ENCODE results near the gene METAP2.

DNA sequence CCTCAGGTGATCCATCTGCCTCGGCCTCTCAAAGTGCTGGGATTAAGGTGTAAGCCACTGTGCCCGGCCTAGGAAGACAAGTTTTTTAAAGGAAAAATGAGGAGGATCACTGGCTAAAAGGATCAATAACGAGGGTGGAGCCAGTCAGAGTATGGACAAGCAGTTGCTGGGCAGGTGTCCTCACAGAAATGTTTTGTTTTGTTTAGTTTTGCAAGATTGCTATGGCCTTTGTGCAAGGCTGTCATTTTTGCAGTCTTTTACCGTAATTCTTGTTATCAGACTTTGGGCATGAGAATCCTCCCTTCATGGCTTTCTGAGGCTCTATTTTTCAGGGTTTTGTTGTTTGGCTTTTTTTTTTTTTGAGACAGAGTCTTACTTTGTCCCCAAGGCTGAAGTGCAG, 11.9 kb upstream of the METAP2 start:
- TF ChIP-seq, protein P1, sequence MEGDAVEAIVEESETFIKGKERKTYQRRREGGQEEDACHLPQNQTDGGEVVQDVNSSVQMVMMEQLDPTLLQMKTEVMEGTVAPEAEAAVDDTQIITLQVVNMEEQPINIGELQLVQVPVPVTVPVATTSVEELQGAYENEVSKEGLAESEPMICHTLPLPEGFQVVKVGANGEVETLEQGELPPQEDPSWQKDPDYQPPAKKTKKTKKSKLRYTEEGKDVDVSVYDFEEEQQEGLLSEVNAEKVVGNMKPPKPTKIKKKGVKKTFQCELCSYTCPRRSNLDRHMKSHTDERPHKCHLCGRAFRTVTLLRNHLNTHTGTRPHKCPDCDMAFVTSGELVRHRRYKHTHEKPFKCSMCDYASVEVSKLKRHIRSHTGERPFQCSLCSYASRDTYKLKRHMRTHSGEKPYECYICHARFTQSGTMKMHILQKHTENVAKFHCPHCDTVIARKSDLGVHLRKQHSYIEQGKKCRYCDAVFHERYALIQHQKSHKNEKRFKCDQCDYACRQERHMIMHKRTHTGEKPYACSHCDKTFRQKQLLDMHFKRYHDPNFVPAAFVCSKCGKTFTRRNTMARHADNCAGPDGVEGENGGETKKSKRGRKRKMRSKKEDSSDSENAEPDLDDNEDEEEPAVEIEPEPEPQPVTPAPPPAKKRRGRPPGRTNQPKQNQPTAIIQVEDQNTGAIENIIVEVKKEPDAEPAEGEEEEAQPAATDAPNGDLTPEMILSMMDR (IDR thresholded peaks at IDR 0.05), result no peak
- TF ChIP-seq POLR2A (IDR thresholded peaks at IDR 0.05), result no peak

Data from Peyer's patch (tissue), 4 donors.